NCI-H524 (cell line): Measurements from ENCODE around the gene CFAP74.

Source experiments
- DNase-seq, 2 experiments: peaks; one replicate each; lab custom pipeline; 2025; lab: John Stamatoyannopoulos, UW

Gene CFAP74

DNA sequence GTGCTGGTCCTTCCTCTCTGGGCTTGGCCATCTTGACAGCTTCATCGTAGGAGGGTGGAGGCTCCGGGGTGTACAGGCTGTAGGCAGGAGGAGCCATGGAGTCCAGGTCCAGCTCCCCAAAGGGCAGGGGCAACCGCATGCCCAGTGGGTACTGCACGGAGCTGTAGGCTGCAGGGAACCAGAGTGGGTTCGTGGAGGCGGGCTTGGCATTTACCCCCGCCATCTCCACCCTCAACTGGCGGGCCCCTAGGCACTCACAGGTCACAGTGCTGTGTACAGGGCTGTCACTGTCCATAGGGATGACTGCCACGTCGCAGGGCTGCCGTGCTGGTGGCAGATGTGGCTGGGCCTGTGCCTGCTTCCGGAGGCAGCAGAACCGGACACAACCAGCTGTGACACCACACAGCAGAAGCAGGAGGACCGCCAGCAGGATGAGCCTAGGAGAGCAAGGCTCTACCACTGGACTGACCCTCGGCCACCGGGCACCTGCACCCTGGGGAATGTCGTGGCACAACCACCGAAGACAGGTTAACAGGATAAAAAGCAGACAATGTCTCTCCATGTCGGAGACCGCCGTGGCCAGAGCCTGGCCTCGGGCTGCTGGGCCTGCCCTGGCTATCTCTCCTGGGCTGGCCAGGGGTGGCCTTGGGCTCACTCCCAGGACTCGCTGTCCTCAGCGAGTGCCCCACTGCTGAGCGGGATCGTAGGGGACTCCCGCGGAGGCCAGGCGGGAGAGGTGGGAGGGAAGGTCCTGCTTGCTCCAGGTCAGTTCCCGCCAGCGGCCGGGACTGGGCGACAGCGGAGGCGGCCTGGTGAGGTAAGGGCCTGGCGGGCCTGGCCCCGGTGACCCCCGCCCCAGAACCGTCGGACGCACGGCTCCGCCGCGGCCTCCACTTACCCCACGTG, 85.3 kb downstream of the CFAP74 start:
- DNase-seq: no peak

DNA sequence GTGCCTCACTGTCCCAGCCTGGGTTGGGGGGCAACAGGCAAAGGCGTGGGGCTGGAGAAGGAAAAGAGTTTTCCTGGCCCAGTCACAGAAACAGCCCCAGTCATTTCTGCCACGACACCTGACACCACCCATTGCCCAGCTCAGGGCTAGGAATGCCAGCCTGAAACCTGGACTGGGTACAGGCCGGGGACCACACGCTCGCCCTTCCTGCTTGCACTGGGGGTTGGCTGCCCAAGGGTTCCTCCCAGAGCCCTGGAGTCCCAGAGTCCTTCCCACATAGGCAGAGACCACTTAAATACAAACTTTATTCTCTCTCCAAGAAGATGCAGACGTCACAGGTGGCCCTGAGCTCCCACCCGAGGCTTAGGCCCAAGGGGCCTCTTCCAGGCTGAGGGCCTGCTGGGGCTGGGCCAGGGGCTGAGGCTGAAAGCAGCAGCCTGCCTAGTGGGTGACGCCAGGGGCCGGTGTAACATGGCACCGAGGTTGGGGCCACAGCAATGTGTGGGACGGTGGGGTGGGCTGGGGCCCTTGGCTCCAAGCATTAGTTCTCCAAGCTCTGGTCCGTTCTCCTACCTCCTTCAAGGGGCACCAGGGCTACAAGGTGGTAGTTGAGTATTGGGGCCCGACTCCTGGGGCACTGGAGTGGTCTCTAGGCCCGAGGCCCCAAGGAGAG, 86.1 kb downstream of the CFAP74 start:
- no peak for DNase-seq

DNA sequence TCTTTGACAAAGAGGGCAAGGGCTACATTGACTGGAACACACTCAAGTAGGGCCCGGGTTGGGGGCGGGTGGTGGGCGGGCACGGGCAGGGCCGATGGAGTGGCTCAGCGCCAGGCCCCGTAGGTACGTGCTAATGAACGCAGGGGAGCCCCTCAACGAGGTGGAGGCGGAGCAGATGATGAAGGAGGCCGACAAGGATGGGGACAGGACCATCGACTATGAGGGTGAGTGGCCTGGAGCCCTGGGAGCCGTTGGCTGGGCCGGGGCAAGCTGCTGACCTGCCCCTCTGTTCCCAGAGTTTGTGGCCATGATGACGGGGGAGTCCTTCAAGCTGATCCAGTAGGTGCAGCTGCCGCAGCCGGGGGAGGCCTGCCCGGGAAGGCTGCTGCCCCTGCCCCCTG, 86.7 kb downstream of the CFAP74 start:
- no peak for DNase-seq

DNA sequence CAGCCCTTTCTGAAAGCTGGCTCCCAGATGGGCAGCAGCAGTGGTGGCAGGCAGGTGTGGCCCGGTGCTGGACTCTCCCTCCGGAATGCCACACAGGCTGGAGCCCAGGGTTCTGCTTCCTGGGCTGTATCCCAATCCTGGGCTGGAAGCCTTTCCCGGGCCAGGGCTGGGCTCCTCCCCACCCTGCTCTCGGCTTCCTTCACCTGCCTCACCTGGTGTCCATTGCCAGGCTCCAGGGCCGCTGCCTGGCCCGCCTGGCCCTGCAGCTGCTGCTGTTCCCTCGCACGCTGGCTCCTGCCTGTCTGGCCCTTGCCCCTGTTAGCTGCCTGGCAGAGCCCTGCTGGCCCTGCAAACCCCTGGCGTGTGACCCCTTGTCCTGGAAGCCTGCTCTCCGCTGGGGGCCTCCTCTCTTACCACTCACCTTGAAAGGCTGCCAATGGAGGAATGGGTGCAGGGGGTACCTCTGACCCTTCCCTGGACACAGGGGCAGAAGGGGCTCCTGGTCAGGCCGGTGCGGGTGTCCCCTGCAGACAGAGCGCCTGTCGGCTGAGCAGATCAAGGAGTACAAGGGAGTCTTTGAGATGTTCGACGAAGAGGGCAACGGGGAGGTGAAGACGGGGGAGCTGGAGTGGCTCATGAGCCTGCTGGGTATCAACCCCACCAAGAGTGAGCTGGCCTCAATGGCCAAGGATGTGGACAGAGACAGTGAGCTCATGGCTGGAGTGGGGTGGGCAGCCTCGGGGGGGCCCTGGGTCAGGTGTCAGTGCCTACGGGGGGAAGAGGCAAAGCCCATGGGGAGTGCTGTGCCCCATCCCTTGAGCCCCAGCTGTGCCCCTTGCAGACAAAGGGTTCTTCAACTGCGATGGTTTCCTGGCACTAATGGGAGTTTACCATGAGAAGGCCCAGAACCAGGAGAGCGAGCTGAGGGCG, 87.4 kb downstream of the CFAP74 start:
- no peak for DNase-seq

DNA sequence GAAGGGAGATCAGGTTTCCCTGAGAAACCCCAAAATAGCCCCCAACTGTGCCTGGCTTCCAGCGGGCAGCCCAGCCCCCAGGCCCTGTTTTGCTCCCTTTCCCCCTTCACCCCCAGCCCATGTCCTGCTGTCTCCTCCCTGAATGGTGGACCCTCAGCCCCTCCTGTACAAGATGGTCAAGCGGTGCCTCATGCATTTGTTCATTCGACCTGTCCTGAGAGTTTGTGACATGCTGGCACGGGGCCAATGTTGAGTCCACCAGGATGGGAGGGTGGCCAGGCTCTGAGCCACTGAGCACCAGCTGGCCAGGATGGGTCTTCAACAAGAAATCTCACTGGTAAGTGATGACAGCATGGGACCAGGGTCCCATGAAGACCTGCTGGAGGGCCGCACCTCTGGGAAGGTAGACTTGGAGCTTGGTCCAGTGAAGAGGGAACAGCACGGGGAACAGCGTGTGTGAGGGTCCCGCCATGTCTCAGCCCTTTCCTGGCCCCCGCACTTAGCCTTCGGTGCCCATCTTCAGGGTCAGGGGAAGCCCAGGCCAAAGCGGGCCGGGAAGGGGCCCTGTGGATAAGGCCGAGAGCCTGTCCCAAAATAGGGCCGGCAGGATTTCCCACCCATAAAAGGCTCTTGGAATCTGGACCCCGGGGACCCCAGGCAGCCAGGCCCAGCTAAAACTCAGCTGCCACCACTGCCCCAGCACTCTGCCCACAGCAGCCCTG, 88.5 kb downstream of the CFAP74 start, which contains the start of gene CALML6:
TSS of gene CALML6 (plus strand) at position 290 of the 722 bp plus-strand sequence. CDS start at position 311, 21 bp downstream.
- DNase-seq: no peak

DNA sequence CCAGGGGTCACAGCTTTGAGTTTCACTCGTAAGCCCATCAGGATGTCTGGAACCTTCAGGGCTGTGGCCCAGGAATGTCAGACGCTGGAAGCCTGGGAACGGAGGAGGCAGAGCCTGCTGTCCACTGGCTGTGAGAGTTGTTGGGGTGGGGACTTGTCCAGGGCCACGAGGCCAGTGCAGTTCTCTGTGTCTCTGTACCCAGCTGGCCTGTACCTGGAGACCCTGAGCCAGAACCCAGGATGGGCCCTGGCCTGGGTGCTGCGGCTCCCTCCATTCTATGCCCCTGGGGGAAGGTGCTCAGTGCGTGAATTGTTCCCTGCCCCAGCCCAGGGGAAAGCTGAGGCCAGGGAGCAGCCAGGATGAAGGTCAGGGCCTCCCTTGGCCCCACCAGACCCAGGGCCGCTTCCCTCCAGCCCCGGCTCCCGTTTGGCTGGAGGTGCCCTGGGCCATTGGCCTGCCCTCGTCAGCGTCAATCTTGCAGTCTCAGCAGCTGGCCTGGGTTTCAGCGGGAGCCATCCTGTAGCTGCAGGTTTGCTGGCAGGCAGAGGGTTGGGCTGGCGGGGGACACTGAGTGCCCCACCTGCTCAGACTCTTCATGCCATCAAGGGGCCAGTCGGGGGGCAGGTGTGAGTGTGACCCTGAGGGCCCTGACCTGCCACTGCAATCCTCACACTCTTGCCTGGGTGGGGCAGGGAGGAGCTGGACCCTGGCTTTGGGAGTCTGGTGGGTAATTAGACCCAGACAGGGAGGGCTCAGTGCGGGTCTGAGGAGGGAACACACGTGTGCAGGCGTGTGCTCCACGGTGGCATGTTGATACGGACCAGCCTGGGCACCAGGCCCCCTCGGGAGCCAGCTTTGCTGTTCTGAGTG, 89.2 kb downstream of the CFAP74 start:
- no peak for DNase-seq

DNA sequence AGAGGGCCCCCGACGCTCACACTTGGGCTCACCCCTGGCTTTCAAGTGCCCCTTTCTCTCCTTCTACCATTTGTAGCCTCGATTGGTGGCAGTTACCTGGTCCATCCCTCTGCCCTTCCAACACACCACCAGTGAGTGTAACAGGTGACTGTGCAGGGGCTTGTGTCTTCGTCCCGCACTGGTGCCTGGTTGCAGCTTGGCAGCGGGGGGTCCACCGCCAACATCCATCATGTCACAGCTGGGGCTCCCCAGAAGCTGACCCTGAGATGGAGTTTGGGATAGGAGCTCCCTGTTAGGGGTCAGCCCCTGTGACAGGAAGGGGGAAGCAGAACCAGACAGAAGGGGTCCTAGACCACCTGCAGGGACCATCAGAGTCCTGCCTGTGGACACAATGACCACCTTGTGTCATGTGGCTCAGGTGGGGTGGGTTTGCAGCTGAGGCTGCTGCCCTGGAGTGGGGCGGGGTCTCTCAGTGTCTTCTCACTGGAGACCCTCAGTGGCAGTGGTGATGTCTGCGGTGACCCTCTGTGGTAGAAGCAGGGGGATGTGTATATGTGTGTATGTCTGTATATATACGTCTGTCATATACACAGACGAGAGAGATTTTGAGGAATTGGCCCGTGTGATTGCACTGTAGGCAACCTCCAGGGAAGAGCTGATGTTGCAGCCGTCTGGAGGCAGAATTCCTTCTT, 92.1 kb downstream of the CFAP74 start:
- DNase-seq: no peak

DNA sequence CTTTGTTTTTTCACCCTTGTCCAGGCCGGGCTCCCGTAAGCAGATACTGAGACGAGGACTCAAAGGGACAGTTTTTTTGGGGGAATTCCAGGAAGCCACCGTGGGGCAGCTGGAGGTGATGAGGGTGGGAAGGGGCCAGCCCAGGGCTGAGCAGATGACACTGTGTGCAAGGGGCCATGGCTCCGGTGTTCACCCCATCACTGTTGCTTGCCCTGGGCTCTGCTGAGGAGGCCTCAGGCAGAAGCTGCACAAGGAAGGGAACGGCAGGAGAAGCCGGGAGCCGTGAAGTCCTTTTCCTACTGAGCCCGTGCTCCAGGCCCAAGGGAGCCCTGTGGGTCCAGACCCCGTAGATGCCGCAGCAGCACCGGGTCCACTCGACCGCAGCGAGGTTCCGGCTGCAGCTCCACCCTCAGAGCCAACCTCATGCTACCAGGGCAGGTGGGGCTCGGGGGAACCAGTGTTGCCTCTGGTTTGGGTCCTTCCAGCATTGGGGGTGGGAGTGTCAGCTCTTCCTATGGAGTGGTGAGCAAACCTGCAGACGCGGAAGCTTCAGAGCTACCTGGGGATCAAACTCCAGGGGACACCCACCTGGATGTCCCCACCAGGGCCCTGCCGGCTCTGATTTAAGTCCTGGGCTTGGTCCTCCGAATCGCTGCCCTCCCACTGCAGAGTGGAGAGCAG, 92.8 kb downstream of the CFAP74 start:
- DNase-seq: no peak

DNA sequence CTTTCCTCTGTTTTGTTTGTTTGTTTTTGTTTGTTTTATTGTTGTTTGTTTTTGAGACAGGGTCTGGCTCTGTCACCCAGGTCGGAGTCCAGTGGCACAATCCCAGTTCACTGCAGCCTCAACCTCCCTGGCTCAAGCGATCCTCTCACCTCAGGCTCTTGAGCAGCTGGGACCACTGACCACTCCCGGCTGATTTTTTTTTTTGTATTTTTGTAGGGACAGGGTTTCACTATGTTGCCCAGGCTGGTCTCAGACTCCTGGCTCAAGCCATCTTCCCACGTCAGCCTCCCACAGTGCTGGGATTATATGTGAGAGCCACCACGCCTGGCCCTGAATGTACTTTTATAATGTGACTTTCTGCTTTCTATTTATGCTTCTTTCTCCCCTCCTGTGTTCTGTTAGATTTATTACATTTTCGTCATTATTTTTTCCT, 93.5 kb downstream of the CFAP74 start:
- no peak for DNase-seq

DNA sequence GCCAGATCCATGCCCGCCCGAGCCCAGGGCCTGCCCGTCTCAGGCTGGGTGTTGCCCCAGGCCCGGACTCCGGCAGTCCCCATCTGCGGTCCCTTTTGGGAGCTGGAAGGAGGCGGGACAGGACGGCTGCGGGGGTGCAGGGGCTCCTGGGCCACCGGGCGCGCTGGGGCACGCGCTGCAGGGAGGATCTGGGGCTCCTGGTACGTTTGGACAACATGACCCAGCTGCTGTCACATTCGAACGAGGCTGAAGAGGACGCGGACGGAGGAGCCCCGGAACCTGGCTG, 95.1 kb downstream of the CFAP74 start:
- DNase-seq: no peak

DNA sequence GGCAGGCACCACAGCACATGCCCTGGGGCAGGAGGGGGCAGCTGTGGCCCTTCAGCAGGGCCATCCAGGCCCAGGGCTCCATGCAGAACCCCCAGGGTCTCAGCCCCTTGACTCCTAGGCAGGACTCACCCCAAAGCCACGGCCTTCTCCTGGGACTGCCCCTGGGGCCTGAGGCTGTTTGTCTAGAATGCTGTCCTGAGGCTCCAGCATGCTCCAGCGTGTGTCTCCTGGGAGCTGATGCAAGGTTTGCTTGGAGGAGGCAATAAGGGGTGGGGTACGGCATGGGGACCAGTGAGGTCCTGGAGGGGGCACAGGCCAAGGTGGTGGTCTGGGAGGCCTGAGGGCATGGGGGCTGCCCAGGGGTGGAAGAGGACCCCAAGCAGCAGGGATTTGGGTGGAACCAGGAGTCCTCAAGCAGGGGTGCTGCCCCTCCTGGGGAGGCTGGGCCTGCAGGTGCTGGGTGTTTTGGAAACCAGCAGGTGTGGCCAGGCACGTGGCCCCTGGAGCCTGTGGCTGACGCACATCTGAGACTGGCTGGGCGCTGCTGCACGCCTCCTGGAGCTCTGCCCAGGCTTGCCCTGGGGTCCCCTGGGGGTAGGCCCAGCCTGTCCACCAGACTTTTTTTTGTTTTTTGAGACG, 96.4 kb downstream of the CFAP74 start:
- no peak for DNase-seq

DNA sequence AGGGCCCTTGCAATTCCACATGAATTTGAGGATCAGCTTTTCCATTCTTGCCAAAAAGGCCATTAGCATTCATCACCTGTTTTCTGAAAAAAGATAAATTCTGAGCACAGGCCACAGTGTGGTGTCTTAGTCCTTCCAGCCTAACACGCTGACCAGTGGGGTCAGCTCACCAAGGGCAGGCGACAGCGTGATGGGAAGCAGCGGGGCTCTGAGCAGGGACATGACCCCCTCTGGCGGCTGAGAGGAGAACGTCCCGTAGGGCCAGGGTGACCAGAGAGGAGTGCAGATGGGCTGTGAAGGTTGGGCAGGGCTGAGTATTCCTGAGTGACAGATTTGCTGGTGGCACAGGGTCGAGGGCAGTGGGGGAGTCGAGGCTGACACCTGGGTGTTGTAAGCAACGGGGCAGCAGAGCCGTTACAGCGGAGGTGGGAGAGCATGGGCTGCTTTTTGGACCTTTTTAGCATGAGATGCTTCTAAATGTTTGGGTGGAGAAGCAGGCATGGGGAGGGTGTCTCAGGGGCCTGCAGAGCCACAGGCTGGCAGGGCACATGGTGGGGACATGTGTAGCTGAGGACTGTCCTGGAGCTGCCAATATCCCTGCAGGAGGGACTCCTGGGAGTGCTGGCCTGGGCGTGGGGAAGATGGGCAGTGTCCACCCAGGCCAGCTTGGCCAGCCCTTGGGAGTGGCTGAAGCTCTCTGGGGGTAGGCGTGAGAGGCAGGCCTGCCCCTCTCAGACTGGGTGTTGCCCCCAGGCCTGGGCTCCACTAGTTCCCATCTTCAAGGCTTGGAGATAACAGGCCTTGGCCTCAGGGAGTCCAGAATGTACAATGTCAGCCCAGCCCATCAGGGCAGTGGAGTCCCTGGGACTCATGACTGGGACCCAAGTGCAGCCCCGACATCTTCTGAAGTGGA, 97.1 kb downstream of the CFAP74 start:
- DNase-seq: peak; percentile 50 to 76

DNA sequence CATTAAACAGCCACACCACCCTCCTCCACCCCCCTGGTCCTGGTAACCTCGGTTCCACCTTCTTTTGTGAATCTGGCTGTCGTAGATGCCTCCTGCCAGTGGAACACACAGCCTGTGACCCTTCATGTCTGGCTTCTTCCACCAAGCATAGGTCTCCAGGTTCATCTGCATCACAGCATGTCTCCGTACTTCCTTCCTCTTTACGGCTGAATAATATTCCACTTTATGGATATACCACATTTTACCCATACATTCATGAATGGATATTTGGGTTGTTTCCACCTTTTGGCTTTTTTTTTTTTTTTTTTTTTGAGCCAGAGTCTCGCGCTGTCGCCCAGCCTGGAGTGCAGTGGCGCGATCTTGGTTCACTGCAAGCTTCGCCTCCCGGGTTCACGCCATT, 100.4 kb downstream of the CFAP74 start:
- no peak for DNase-seq

DNA sequence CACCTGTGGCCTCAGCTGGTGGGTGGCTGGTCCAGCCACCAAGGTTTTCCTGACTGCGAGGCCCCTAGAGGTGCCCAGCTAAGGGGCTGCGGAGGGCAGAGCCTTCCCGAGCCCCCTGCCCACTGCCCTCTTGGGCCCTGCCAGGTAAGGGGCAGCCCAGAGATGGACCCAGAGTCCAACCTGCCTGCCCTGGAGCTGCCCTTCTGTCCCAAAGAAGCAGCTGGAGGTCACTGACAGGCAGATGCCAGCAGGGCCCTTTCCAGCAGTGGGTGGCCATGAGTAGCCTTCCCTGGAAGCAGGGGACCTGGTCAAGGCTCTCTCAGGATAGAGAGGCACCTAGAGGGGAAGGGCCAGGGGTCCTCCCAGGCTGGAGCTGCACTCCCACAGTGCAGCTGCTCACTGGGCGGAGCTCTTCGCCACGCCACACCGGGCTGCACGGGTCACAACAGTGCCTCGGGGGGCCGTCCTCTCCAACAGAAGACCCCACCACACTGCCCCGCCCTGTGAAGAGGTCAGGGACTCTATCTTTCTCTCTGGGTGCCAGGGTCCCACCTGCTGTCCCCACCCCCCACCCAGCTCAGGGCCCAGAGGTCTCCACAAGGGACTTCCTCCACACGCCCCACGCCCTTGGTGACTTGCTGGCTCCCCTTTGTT, 101.8 kb downstream of the CFAP74 start:
- DNase-seq: no peak

DNA sequence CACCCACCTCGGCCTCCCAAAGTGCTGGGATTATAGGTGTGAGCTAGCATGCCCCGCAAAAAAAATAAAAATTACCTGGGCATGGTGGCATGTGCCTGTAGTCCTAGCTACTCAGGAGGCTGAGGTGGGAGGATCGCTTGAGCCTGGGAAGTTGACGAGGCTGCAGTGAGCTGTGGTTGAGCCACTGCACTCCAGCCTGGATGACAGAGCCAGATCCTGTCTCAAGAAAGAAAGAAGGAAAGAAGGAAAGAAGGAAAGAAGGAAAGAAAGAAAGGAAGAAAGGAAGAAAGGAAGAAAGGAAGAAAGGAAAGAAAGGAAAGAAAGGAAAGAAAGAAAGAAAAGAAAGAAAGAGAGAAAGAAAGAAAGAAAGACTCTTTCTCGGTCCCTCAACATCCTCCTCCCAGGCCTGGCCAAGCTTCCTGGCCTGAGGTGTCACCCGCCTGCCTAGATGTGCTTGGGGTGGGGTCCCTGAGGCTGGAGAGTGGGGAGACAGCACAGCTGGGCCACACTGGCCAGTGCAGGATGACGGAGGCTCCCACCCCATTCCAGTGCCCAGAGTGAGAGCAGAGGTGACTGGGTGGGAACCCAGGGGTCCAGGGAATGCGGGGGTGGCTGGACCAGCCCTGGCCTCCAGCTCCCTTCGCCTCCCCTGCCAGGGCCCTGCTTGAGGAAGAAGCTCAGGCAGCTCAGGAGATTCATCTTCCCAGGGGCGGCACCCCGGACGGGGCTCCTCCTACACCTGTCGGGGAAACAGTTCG, 102.5 kb downstream of the CFAP74 start:
- DNase-seq: no peak

DNA sequence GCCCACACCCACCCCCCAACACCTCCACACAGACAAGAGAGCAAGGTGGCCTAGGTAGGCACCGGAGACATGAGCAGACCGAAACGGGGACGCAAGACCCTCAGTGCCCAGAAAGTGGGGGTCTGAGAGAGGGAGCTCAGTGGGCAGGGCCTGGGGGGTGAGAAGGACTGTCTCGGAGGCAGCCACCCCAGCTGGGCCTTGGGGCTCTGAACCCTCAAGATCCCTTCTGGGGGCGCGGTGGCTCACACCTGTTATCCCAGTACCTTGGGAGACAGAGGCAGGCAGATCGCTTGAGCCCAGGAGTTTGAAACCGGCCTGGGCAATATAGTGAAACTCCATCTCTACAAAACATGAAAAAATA, 103.6 kb downstream of the CFAP74 start:
- no peak for DNase-seq
